A549 treated with AZD9567 at 1 μM for 4 hours (cell line): ENCODE results near the gene PRDX4. TPM values are rescaled to one million over a fixed set of nuclear protein-coding genes. Genes with fewer than 3 reads are reported as not detected.

Experiments
- total RNA-seq: library from RNA; stranded (reverse); fragments of 200-300 nt; extraction: Qiagen RNA extraction; gene quantifications from 5 replicates; pipeline ENCODE4 v1.2.3, GENCODE V29; 2022; ENCODE audit not compliant: insufficient read depth

PRDX4 gene
- 198 to 284 TPM (median 279 TPM) in 5 replicates for total RNA-seq

GRCh38 chrX:23667239-23668177 lies at the start of gene PRDX4:
PRDX4 (plus strand) TSS chrX:23667493; CDS start chrX:23667571, 78 bp downstream.

Other genes with a start within 250 kb of the PRDX4 start
- gene ACOT9, start 75.8 kb downstream of the PRDX4 start, total RNA-seq: 93.9 to 98.5 TPM (median 97.2 TPM) in 5 replicates
- 346 to 445 TPM (median 409 TPM) in 5 replicates for gene SAT1, start 115.7 kb downstream of the PRDX4 start, total RNA-seq
- 24.5 to 38.3 TPM (median 30.7 TPM) in 5 replicates for gene APOO, start 240.4 kb downstream of the PRDX4 start, total RNA-seq
- gene CXorf58, start 240.5 kb downstream of the PRDX4 start, total RNA-seq: 0.06 to 0.17 TPM (median 0.13 TPM) in 3 of 5 replicates, not detected in the others